HEK293 (cell line): ENCODE data around the gene TAS2R4.
"Not testable (repeated sequence)": the region's sequence is repeated elsewhere in the genome, so short reads cannot be mapped to it uniquely, and the experiment has no call there.

Experiments
- CTCF ChIA-PET: fragments of 350-600 bp; formaldehyde crosslinking; extraction: SDS; loops from one replicate; lab custom pipeline; 2021; ENCODE audit warnings: antibody characterized with exemption; lab: Yijun Ruan, JAX
- POLR2A ChIA-PET: fragments of 300-600 bp; formaldehyde crosslinking; extraction: SDS; loops from one replicate; lab custom pipeline; 2020; ENCODE audit warnings: antibody characterized with exemption, inconsistent platforms; lab: Yijun Ruan, JAX
- H3K27ac ChIP-seq: fragments of 200-500 bp; sonication (Bioruptor generic); 2 replicates; pipeline ENCODE4 v1.5.1; 2014; ENCODE audit warnings: low read depth, low read length, control low read depth, inconsistent platforms; ENCODE audit errors: extremely low read depth
- H3K36me3 ChIP-seq, 2 experiments: fragments of 200-500 bp in 1 of 2; sonication (Bioruptor generic) in 1 of 2; 1 replicate in 1 of 2; 2 replicates in 1 of 2; pipeline ENCODE4 v1.5.1; 2014 to 2017; ENCODE audit warnings: inconsistent platforms in 2 of 2, low read length in 2 of 2; ENCODE audit not compliant: control insufficient read depth in 2 of 2, insufficient read depth in 1 of 2
- H3K4me1 ChIP-seq: fragments of 200-500 bp; sonication (Bioruptor generic); 2 replicates; pipeline ENCODE4 v1.5.1; 2014; ENCODE audit warnings: mild to moderate bottlenecking, low read length, inconsistent platforms; ENCODE audit not compliant: control insufficient read depth, insufficient read depth
- H3K4me3 ChIP-seq: 2 replicates; pipeline ENCODE4 v1.5.1; 2011; ENCODE audit warnings: low read depth, mild to moderate bottlenecking, control low read depth, low read length, moderate library complexity
- H3K9me3 ChIP-seq: fragments of 200-500 bp; sonication (Bioruptor generic); 2 replicates; pipeline ENCODE4 v1.5.1; 2014; ENCODE audit warnings: low read depth, low read length, inconsistent platforms; ENCODE audit not compliant: control insufficient read depth, insufficient read depth
- HOXD13 ChIP-seq: sonication (generic); formaldehyde crosslinking; IDR thresholded peaks from 2 replicates; pipeline ENCODE4 v1.8.0; 2022; ENCODE audit warnings: missing genetic modification reagents, borderline replicate concordance
- SETDB1 ChIP-seq: IDR thresholded peaks from one replicate; pipeline ENCODE4 v1.6.1; 2017; ENCODE audit warnings: mild to moderate bottlenecking, low read length, moderate library complexity, mixed read lengths; ENCODE audit not compliant: insufficient read length
- TCF7L2 ChIP-seq: IDR thresholded peaks from 2 replicates; pipeline ENCODE4 v1.6.1; 2011; ENCODE audit warnings: low read depth, mild to moderate bottlenecking, inconsistent platforms, low read length, moderate library complexity, borderline replicate concordance
- ZFHX2 ChIP-seq: fragments of 450-650 bp; formaldehyde crosslinking; conservative IDR thresholded peaks from 2 replicates; pipeline ENCODE4 v1.5.1; 2016; ENCODE audit warnings: missing biosample characterization, missing genetic modification characterization
- ZNF146 ChIP-seq: fragments of 450-650 bp; formaldehyde crosslinking; IDR thresholded peaks from 2 replicates; pipeline ENCODE4 v1.5.1; 2016; ENCODE audit warnings: missing biosample characterization, missing genetic modification characterization
- ZNF341 ChIP-seq: fragments of 450-650 bp; formaldehyde crosslinking; IDR thresholded peaks from 2 replicates; pipeline ENCODE4; 2016; ENCODE audit warnings: low read depth, missing biosample characterization, missing genetic modification characterization
- ZNF580 ChIP-seq: fragments of 450-650 bp; formaldehyde crosslinking; IDR thresholded peaks from 2 replicates; pipeline ENCODE4 v1.5.1; 2016; ENCODE audit warnings: missing biosample characterization, missing genetic modification characterization
- ZNF654 ChIP-seq: fragments of 450-650 bp; formaldehyde crosslinking; IDR thresholded peaks from 2 replicates; pipeline ENCODE4 v1.5.1; 2016; ENCODE audit warnings: low read depth, missing biosample characterization, missing genetic modification characterization
- ZSCAN30 ChIP-seq: fragments of 450-650 bp; IDR thresholded peaks from 2 replicates; pipeline ENCODE4 v1.5.1; 2018; ENCODE audit warnings: missing biosample characterization, mild to moderate bottlenecking, missing genetic modification characterization, moderate library complexity
- TF ChIP-seq, protein P1 (sequence below): fragments of 450-650 bp; formaldehyde crosslinking; IDR thresholded peaks from 2 replicates; pipeline ENCODE4 v1.5.1; 2016; ENCODE audit warnings: missing biosample characterization, missing genetic modification characterization
- TF ChIP-seq, protein P2 (sequence below): fragments of 450-650 bp; formaldehyde crosslinking; IDR thresholded peaks from 2 replicates; pipeline ENCODE4 v1.5.1; 2017; ENCODE audit warnings: missing biosample characterization, missing genetic modification characterization
- TF ChIP-seq, protein P3 (sequence below): fragments of 450-650 bp; formaldehyde crosslinking; IDR thresholded peaks from 2 replicates; pipeline ENCODE4 v1.5.1; 2016; ENCODE audit warnings: missing biosample characterization, missing genetic modification characterization
- TF ChIP-seq, protein P4 (sequence below): fragments of 450-650 bp; formaldehyde crosslinking; IDR thresholded peaks from 2 replicates; pipeline ENCODE4 v1.5.1; 2016; ENCODE audit warnings: missing biosample characterization, missing genetic modification characterization, low read depth

TAS2R4 gene

GRCh38 chr7:141770083-141770583 lies 6.3 kb upstream of the TAS2R4 start:
- H3K36me3 ChIP-seq, H3K9me3 ChIP-seq, H3K27ac ChIP-seq: not testable (repeated sequence)
- CTCF ChIA-PET = interaction anchor here (0.7 to 2.8 kb wide), 2 partner anchors 16 to 816 kb away, joined by 3 to 10 read pairs; no protein-coding TSS in a partner anchor
- TF ChIP-seq ZNF146 (tag by site-specific recombination) (peak; percentile 91), ZNF580 (0 out of 2 replicates have a peak, but pooled peaks have one; percentile 54)
- TF ChIP-seq, protein P1, sequence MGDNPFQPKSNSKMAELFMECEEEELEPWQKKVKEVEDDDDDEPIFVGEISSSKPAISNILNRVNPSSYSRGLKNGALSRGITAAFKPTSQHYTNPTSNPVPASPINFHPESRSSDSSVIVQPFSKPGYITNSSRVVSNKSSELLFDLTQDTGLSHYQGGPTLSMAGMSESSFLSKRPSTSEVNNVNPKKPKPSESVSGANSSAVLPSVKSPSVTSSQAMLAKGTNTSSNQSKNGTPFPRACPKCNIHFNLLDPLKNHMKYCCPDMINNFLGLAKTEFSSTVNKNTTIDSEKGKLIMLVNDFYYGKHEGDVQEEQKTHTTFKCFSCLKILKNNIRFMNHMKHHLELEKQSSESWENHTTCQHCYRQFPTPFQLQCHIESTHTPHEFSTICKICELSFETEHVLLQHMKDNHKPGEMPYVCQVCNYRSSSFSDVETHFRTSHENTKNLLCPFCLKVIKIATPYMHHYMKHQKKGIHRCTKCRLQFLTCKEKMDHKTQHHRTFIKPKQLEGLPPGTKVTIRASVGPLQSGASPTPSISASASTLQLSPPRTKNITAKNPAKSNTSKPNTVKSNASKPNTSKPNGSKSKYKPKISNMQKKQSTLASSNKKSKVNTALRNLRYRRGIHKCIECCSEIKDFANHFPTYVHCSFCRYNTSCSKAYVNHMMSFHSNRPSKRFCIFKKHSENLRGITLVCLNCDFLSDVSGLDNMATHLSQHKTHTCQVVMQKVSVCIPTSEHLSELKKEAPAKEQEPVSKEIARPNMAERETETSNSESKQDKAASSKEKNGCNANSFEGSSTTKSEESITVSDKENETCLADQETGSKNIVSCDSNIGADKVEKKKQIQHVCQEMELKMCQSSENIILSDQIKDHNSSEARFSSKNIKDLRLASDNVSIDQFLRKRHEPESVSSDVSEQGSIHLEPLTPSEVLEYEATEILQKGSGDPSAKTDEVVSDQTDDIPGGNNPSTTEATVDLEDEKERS (tag by site-specific recombination) = 0 out of 2 replicates have a peak, but pooled peaks have one; percentile 18
- TF ChIP-seq, all 188 proteins: peak for 3; not testable (repeated sequence) for 185
- H3K4me3 ChIP-seq, POLR2A ChIA-PET, H3K4me1 ChIP-seq: not testable (repeated sequence)

- Histone ChIP-seq H3K36me3 (peaks cover 0 to 22% of the 10 kb centered on the region in 2 experiments; a peak in 1 of 3 replicates), H3K27ac (no peak overlapping the region), H3K4me1 (no peaks in the 10 kb centered on the region), H3K9me3 (no peaks in the 10 kb centered on the region), H3K4me3 (no peak overlapping the region)
- ChIA-PET CTCF (interaction anchor here (0.5 to 2.6 kb wide), 33 partner anchors 9 to 675 kb away, joined by 3 to 23 read pairs (median 4); partner anchors contain the start of genes DENND11, SSBP1 and TAS2R4), POLR2A (no interaction called here)
- TF ChIP-seq ZNF341 (tag by site-specific recombination) = no peak
- TF ChIP-seq ZNF654 (tag by site-specific recombination) = peak; percentile 77
- TF ChIP-seq ZFHX2 (tag by site-specific recombination) = no peak
- TF ChIP-seq, protein P2, sequence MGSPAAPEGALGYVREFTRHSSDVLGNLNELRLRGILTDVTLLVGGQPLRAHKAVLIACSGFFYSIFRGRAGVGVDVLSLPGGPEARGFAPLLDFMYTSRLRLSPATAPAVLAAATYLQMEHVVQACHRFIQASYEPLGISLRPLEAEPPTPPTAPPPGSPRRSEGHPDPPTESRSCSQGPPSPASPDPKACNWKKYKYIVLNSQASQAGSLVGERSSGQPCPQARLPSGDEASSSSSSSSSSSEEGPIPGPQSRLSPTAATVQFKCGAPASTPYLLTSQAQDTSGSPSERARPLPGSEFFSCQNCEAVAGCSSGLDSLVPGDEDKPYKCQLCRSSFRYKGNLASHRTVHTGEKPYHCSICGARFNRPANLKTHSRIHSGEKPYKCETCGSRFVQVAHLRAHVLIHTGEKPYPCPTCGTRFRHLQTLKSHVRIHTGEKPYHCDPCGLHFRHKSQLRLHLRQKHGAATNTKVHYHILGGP (tag by site-specific recombination) = no peak
- TF ChIP-seq ZSCAN30 (tag by site-specific recombination) = no peak
- TF ChIP-seq HOXD13 (CRISPR knock-in tag) = no peak
- TF ChIP-seq, protein P3, sequence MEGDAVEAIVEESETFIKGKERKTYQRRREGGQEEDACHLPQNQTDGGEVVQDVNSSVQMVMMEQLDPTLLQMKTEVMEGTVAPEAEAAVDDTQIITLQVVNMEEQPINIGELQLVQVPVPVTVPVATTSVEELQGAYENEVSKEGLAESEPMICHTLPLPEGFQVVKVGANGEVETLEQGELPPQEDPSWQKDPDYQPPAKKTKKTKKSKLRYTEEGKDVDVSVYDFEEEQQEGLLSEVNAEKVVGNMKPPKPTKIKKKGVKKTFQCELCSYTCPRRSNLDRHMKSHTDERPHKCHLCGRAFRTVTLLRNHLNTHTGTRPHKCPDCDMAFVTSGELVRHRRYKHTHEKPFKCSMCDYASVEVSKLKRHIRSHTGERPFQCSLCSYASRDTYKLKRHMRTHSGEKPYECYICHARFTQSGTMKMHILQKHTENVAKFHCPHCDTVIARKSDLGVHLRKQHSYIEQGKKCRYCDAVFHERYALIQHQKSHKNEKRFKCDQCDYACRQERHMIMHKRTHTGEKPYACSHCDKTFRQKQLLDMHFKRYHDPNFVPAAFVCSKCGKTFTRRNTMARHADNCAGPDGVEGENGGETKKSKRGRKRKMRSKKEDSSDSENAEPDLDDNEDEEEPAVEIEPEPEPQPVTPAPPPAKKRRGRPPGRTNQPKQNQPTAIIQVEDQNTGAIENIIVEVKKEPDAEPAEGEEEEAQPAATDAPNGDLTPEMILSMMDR (tag by site-specific recombination) = peak; percentile 41; the same call in 1 of the 2 replicates
- TF ChIP-seq, protein P4, sequence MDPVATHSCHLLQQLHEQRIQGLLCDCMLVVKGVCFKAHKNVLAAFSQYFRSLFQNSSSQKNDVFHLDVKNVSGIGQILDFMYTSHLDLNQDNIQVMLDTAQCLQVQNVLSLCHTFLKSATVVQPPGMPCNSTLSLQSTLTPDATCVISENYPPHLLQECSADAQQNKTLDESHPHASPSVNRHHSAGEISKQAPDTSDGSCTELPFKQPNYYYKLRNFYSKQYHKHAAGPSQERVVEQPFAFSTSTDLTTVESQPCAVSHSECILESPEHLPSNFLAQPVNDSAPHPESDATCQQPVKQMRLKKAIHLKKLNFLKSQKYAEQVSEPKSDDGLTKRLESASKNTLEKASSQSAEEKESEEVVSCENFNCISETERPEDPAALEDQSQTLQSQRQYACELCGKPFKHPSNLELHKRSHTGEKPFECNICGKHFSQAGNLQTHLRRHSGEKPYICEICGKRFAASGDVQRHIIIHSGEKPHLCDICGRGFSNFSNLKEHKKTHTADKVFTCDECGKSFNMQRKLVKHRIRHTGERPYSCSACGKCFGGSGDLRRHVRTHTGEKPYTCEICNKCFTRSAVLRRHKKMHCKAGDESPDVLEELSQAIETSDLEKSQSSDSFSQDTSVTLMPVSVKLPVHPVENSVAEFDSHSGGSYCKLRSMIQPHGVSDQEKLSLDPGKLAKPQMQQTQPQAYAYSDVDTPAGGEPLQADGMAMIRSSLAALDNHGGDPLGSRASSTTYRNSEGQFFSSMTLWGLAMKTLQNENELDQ (tag by site-specific recombination) = no peak
- TF ChIP-seq SETDB1 = no peak
- no peak for TF ChIP-seq TCF7L2
Observed at GRCh38 chr7:141785706-141786552, 9.5 kb downstream of the TAS2R4 start.
